Fibroblast of lung (primary cell): ENCODE measurements around the gene ERICH6B. TPM values are rescaled to one million over a fixed set of nuclear protein-coding genes. Genes with fewer than 3 reads are reported as not detected.
A peak's percentile ranks its signal among the peaks of the same experiment; 100 is the strongest.

Experiments
- DNase-seq, 2 donors: peaks; one replicate each; pipeline versions ENCODE4 v3.0.0 to v3.0.0-alpha.2; 2010; ENCODE audit warnings: low read depth in 2 of 2
- H2AFZ ChIP-seq: 2 replicates; pipeline ENCODE4 v1.5.1; 2012; ENCODE audit warnings: low read length, control low read depth, inconsistent platforms
- H3K27ac ChIP-seq: 2 replicates; pipeline ENCODE4 v1.5.1; 2011; ENCODE audit warnings: low read length, control low read depth; ENCODE audit not compliant: insufficient read depth
- H3K27me3 ChIP-seq: 2 replicates; pipeline ENCODE4 v1.5.1; 2011; ENCODE audit warnings: mild to moderate bottlenecking, low read length; ENCODE audit not compliant: control insufficient read depth, insufficient read depth
- H3K36me3 ChIP-seq: 2 replicates; pipeline ENCODE4 v1.5.1; 2011; ENCODE audit warnings: low read length; ENCODE audit not compliant: control insufficient read depth, insufficient read depth
- H3K4me1 ChIP-seq: 2 replicates; pipeline ENCODE4 v1.5.1; 2011; ENCODE audit warnings: low read length; ENCODE audit not compliant: control insufficient read depth, insufficient read depth; ENCODE audit errors: extremely low read depth
- H3K4me2 ChIP-seq: 2 replicates; pipeline ENCODE4 v1.5.1; 2011; ENCODE audit warnings: low read length, control low read depth; ENCODE audit not compliant: insufficient read depth; ENCODE audit errors: extremely low read depth
- H3K4me3 ChIP-seq, 4 experiments: fragments of 200-600 bp in 1 of 4; sonication (generic) in 1 of 4; replicated peaks in 1 of 4; 2 replicates each; pipeline ENCODE4 v1.5.1; 2011 to 2016; ENCODE audit warnings: low read length in 4 of 4, low read depth in 3 of 4, mild to moderate bottlenecking in 3 of 4, control low read depth in 2 of 4, inconsistent platforms in 1 of 4, mixed read lengths in 1 of 4; ENCODE audit not compliant: insufficient read depth in 1 of 4; ENCODE audit errors: control extremely low read depth in 1 of 4
- H3K79me2 ChIP-seq: 2 replicates; pipeline ENCODE4 v1.5.1; 2012; ENCODE audit warnings: mild to moderate bottlenecking, low read length, inconsistent platforms; ENCODE audit not compliant: control insufficient read depth, insufficient read depth
- H3K9ac ChIP-seq: 2 replicates; pipeline ENCODE4 v1.5.1; 2011; ENCODE audit warnings: mild to moderate bottlenecking, low read length, control low read depth; ENCODE audit not compliant: insufficient read depth
- H3K9me3 ChIP-seq: 2 replicates; pipeline ENCODE4 v1.5.1; 2012; ENCODE audit warnings: low read depth, low read length; ENCODE audit not compliant: control insufficient read depth, insufficient read depth
- H4K20me1 ChIP-seq: 2 replicates; pipeline ENCODE4 v1.5.1; 2011; ENCODE audit warnings: low read length; ENCODE audit not compliant: control insufficient read depth, insufficient read depth; ENCODE audit errors: extremely low read depth
- EZH2 ChIP-seq: IDR thresholded peaks from 2 replicates; pipeline ENCODE4 v1.5.1; 2012; ENCODE audit warnings: low read length, control low read depth, mild to moderate bottlenecking; ENCODE audit errors: missing control alignments
- polyA plus RNA-seq, 2 donors: library from polyadenylated mRNA; depleted of rRNA in 1 of 2; stranded (reverse) in 1 of 2; unstranded in 1 of 2; fragments of >200 nt; gene quantifications; 2 replicates each; pipeline ENCODE4 v1.2.1, GENCODE V29; 2011 to 2012; ENCODE audit warnings: missing spikeins in 1 of 2
- total RNA-seq: library from RNA; depleted of rRNA; stranded (reverse); fragments of >200 nt; gene quantifications from 2 replicates; pipeline ENCODE4 v1.2.1, GENCODE V29; 2014
- TF ChIP-seq, protein P1 (sequence below), 2 donors: IDR thresholded peaks in 1 of 2; conservative IDR thresholded peaks in 1 of 2; 1 replicate in 1 of 2; 2 replicates in 1 of 2; pipeline ENCODE4 v1.5.1; 2011 to 2012; ENCODE audit warnings: low read length in 2 of 2, control low read depth in 1 of 2, inconsistent platforms in 1 of 2, low read depth in 1 of 2, mild to moderate bottlenecking in 1 of 2

Gene ERICH6B
- total and polyA plus RNA-seq, 2 donors (not counting 1 experiment from before 2014, with no cell fraction given): not detected

DNA sequence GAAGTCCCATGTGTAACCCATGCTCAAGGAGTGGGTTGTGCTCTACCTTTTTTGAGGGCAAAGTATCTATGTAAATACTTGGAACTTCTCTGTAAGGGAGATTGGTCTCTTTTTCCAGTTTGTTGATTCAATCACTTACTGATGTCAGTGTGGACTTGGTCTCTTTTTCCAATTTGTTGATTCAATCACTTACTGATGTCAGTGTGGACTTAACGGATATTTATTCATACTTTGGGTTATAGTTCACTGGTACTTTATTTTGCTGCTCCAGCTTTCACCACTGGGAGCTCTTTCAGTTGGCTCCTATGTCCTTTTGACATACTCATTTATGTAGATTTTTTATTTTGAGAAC is 114.4 kb downstream of the ERICH6B start:
- Histone ChIP-seq H3K4me1 (peaks cover 11% of the 10 kb centered on the region), H3K4me3 (no peak overlapping the region), H2AFZ (no peak overlapping the region), H3K27ac (peak overlapping the region; percentile 65), H3K9me3 (no peaks in the 10 kb centered on the region), H3K36me3 (peaks cover 12% of the 10 kb centered on the region), H3K4me2 (peak overlapping the region; percentile 52), H3K27me3 (no peaks in the 10 kb centered on the region), H4K20me1 (no peaks in the 10 kb centered on the region), H3K9ac (no peak overlapping the region), H3K79me2 (peaks cover 6% of the 10 kb centered on the region)
- TF ChIP-seq, protein P1, sequence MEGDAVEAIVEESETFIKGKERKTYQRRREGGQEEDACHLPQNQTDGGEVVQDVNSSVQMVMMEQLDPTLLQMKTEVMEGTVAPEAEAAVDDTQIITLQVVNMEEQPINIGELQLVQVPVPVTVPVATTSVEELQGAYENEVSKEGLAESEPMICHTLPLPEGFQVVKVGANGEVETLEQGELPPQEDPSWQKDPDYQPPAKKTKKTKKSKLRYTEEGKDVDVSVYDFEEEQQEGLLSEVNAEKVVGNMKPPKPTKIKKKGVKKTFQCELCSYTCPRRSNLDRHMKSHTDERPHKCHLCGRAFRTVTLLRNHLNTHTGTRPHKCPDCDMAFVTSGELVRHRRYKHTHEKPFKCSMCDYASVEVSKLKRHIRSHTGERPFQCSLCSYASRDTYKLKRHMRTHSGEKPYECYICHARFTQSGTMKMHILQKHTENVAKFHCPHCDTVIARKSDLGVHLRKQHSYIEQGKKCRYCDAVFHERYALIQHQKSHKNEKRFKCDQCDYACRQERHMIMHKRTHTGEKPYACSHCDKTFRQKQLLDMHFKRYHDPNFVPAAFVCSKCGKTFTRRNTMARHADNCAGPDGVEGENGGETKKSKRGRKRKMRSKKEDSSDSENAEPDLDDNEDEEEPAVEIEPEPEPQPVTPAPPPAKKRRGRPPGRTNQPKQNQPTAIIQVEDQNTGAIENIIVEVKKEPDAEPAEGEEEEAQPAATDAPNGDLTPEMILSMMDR (conservative IDR thresholded peaks at IDR 0.05 in 1 of 2, IDR thresholded peaks at IDR 0.05 in 1 of 2; ENCODE audit: low read depth in 1 of 2, low read length in 2 of 2): no peak
- TF ChIP-seq EZH2: no peak
- DNase-seq: no peak

DNA sequence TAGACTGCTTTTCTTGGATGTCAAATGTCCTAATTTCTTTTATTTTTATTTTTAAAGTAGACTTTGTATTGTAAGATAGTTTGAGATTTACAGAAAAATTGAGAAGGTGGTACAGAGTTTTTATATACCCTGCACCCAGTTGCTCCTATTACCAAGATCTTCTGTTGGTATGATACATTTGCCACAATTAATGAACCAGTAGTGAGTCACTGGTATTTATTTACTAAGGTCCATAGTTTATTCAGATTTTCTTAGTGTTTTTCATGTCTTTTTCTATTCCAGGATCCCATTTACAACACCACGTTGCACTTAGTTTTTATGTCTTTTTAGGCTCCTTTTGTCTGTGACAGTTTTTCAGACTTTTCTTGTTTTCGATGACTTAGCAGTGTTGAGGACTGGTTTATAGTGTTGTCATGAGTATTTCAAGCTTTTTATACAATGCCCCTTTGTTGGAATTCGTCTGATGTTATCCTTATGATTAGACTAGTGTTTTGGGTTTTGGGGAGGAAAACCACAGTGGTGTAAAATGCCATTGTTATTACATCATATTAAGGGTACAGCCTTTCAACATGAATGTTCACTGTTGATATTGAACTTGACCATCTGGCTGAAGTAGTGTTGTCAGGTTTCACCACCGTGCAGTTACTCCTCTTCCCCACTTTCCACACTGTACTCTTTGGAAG is 114.9 kb downstream of the ERICH6B start:
- Histone ChIP-seq H3K4me2 (peak overlapping the region; percentile 58), H3K4me1 (peaks cover 11% of the 10 kb centered on the region), H3K36me3 (peaks cover 10% of the 10 kb centered on the region), H3K27me3 (no peaks in the 10 kb centered on the region), H4K20me1 (no peaks in the 10 kb centered on the region), H3K9ac (no peak overlapping the region), H3K79me2 (peaks cover 6% of the 10 kb centered on the region), H3K27ac (peak overlapping the region; percentile 65), H3K4me3 (peak overlapping the region in 1 of 4 experiments; percentile 22), H3K9me3 (no peaks in the 10 kb centered on the region), H2AFZ (no peak overlapping the region)
- TF ChIP-seq, protein P1 (conservative IDR thresholded peaks at IDR 0.05 in 1 of 2, IDR thresholded peaks at IDR 0.05 in 1 of 2; ENCODE audit: low read depth in 1 of 2, low read length in 2 of 2): no peak
- TF ChIP-seq EZH2: no peak
- DNase-seq: peak; percentile 94 to 96

DNA sequence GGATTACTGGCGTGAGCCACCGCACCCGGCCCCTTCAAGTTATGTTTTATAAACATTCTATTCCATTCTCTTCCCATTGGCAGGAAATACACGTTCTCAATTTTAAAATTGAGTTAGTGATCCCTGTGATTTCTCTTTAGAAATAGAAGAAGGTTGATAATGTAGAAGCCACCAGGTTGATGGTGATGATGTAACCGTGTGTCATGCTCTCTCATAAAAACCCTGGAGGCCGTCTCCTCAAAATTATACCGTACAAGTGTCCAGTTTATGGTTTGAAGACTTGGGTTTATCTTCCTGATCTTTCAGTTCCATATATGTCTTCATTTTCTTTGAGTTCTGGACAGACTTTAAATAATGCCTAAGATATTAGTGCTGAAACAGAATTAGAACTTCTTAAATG is 118.6 kb downstream of the ERICH6B start:
- no peak overlapping the region for H3K27ac ChIP-seq
- no peaks in the 10 kb centered on the region for H3K27me3 ChIP-seq
- H3K4me2 ChIP-seq: no peak overlapping the region
- peaks cover 11% of the 10 kb centered on the region for H3K4me1 ChIP-seq
- H3K79me2 ChIP-seq: peaks cover 2% of the 10 kb centered on the region
- no peak for DNase-seq
- no peaks in the 10 kb centered on the region for H3K9me3 ChIP-seq
- TF ChIP-seq EZH2: no peak
- TF ChIP-seq, protein P1 (conservative IDR thresholded peaks at IDR 0.05 in 1 of 2, IDR thresholded peaks at IDR 0.05 in 1 of 2; ENCODE audit: low read depth in 1 of 2, low read length in 2 of 2): no peak
- no peak overlapping the region for H3K9ac ChIP-seq
- H3K4me3 ChIP-seq: no peak overlapping the region
- H2AFZ ChIP-seq: no peak overlapping the region
- no peaks in the 10 kb centered on the region for H4K20me1 ChIP-seq
- peaks cover 3% of the 10 kb centered on the region for H3K36me3 ChIP-seq
